ENCODE measurements around the gene TMEM208. TPM values are rescaled to one million over a fixed set of nuclear protein-coding genes. Genes with fewer than 3 reads are reported as not detected.
A peak's percentile ranks its signal among the peaks of the same experiment; 100 is the strongest.

TMEM208 gene
- total RNA-seq, 6 experiments from 2014 or later, result 50.9 to 67.8 (median 58.4) TPM

DNA sequence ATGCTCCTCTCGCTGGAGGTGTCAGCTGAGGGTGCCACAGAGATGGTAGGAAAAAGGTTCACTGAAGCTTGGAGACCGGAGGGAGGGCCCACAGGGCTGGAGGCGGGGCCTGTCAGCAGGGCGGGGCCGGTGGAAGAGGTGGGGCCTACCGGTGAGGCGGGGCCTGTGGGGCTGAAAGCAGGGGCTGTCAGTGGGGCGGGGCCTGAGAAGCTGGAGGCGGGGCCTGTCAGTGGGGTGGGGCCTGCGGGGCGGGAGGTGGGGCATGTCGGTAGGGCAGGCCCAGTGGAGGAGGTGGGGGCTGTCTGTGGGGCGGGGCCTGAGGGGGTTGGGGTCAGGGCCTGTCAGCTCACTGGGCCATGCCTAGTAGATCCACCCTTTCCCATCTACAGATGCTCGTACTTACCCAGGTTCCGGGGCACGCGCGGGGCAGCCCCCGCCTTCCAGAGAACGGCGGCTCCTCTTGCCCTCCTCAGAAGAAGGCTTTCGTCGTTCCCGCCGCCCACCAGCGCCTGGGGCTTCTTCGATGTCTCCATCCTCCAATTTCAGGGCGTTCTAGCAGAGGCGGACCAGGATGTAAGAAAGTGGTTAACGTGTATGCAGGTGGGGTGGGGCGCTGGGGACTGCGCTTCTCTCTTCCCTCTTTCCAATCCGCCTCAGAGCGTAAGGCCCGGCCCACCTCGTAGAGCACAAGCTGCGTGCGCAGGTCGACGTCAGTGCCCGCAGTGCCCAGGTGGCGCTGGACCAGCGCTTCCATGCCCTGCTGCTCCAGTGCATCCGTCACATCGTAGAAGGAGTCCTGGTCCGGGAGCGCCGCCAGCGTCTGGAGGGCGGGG, 9.8 kb downstream of the TMEM208 start:
- peaks cover 5% of the 10 kb centered on the region for H3K27me3 Mint-ChIP-seq (ENCODE audit: insufficient read depth)
- peak overlapping the region; percentile 61; the same call in 1 of the 2 replicates for H3K27ac Mint-ChIP-seq
- peaks cover 38% of the 10 kb centered on the region for H3K36me3 Mint-ChIP-seq (ENCODE audit: low read depth)
- peak; percentile 42 for DNase-seq
- H3K9me3 Mint-ChIP-seq, result no peaks in the 10 kb centered on the region
- H3K4me1 Mint-ChIP-seq (ENCODE audit: low read depth), result peaks cover 24% of the 10 kb centered on the region
- TF ChIP-seq, protein P1, sequence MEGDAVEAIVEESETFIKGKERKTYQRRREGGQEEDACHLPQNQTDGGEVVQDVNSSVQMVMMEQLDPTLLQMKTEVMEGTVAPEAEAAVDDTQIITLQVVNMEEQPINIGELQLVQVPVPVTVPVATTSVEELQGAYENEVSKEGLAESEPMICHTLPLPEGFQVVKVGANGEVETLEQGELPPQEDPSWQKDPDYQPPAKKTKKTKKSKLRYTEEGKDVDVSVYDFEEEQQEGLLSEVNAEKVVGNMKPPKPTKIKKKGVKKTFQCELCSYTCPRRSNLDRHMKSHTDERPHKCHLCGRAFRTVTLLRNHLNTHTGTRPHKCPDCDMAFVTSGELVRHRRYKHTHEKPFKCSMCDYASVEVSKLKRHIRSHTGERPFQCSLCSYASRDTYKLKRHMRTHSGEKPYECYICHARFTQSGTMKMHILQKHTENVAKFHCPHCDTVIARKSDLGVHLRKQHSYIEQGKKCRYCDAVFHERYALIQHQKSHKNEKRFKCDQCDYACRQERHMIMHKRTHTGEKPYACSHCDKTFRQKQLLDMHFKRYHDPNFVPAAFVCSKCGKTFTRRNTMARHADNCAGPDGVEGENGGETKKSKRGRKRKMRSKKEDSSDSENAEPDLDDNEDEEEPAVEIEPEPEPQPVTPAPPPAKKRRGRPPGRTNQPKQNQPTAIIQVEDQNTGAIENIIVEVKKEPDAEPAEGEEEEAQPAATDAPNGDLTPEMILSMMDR (IDR thresholded peaks at IDR 0.05), result no peak
- H3K4me3 Mint-ChIP-seq, result no peak overlapping the region

DNA sequence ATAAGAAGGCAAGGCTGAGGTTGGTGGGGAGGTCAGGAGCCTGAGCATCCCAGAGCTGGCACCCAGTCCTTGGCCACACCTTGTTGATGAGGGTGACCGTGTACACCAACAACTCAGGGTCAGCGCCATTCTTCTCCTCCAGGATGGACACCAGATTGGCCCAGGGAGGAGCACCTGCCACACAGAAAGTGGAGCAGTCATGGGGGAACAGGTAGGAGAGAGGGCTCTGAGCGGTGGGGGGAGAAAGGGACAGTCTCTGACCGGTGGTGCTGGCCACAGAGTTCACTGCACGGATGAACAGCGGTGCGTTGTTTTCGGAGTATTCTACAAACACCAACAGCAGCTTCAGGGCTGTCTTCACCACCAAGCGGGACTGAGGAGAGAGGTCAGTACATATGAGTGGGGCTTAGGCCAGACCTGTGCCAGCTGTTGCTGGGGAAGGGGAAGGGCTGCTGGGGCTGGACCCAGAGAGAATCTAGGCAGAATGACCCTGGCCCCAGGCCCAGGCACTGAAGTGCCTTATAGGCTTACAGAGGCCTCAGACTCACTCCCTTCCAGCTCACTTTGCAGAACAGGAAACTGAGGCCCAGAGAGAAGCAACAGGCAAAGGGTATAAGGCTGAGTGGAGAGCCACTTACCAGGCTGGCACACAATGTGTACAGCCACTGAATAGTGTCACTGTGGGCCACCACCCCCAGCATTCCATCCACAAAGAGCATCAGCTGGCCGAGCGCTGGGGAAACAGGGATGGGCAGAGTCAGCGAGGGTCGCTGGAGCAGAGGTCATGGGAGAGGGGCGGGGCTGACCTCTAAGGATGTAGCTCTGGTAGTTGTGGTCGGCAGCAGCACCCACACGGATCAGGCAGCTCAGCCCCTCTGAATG, 10.7 kb downstream of the TMEM208 start:
- Mint-ChIP-seq H3K27ac (peak overlapping the region; percentile 9; the same call in 1 of the 2 replicates), H3K4me3 (no peak overlapping the region), H3K4me1 (ENCODE audit: low read depth) (peaks cover 30% of the 10 kb centered on the region), H3K36me3 (ENCODE audit: low read depth) (peaks cover 38% of the 10 kb centered on the region), H3K9me3 (no peaks in the 10 kb centered on the region), H3K27me3 (ENCODE audit: insufficient read depth) (peaks cover 5% of the 10 kb centered on the region)
- no peak for DNase-seq
- TF ChIP-seq, protein P1 (IDR thresholded peaks at IDR 0.05), result no peak

DNA sequence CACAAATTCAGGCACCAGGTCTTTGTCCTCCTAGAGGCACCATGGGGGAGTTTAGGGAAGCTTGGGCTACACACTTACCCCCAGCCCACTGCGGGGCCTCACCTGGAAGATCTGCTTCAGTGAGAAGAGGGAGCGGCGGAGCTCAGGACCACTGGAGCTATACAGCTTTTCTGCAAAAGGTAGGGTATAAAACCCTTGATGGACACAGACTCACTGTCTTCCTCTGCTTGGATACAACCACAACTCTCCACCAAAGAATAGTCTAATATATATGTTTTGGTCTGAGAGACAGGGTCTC, 11.3 kb downstream of the TMEM208 start:
- no peak overlapping the region for H3K4me3 Mint-ChIP-seq

DNA sequence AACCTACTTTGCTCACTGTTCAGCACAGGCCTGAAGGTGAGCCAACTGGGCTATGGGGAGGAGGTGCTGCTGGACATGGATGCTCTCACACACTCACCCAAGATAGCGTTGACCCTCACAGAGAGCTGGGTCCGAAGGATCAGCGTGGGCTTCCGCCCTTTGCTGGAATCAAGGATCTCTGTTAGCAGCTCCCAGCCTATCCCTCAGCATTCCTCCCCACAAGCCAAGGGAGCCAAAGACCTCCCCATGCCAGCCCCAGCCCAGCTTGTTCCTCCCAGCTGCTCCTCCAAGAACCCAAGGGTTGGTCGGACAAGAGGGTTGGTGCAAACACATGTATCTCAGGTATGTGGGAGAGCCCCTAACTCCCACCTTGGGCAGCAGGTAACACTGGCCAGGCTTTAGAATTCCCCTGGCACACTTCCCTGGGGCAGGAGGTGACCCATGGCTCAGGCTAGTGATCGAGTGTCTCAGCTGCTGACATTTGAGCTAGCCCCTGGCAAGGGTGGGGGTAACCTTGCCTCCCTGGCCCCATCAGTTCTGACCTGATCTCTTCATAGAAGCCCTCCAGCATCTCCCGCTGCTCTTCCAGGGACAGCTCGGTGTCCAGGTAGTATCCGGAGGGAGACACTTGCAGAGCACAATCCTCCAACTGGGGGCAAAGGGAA, 12.0 kb downstream of the TMEM208 start:
- Mint-ChIP-seq H3K27ac (peak overlapping the region; percentile 45; the same call in 1 of the 2 replicates), H3K4me1 (ENCODE audit: low read depth) (peaks cover 41% of the 10 kb centered on the region), H3K36me3 (ENCODE audit: low read depth) (peaks cover 33% of the 10 kb centered on the region)

More for the DNA sequence above, 11.3 kb downstream of the TMEM208 start:
- peaks cover 37% of the 10 kb centered on the region for H3K36me3 Mint-ChIP-seq (ENCODE audit: low read depth)
- peaks cover 34% of the 10 kb centered on the region for H3K4me1 Mint-ChIP-seq (ENCODE audit: low read depth)
- TF ChIP-seq, protein P1 (IDR thresholded peaks at IDR 0.05), result no peak
- H3K27ac Mint-ChIP-seq, result peak overlapping the region; percentile 9; the same call in 1 of the 2 replicates
- no peak for DNase-seq
- H3K27me3 Mint-ChIP-seq (ENCODE audit: insufficient read depth), result peaks cover 5% of the 10 kb centered on the region
- no peaks in the 10 kb centered on the region for H3K9me3 Mint-ChIP-seq

DNA sequence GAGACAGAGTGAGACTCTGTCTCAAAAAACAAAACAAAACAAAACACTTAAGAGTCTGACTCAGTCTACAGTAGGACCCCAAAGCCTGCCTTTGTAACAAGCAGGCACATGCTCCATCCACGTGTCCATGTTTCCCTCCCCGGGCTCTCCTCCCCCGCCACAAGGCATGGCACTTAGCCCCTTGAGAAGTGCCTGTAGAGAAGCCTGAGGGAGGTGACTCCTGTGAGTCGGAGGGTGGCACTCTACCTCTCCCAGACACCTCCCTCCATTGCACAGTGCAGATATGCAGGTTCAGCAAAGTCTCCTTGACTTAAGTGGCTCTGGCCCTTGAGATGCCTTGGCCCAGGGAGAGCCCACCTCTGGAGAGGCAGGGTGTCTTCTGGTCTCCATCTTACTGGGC, 13.6 kb downstream of the TMEM208 start:
- Mint-ChIP-seq H3K36me3 (ENCODE audit: low read depth) (peaks cover 27% of the 10 kb centered on the region), H3K4me1 (ENCODE audit: low read depth) (peaks cover 56% of the 10 kb centered on the region), H3K9me3 (no peaks in the 10 kb centered on the region), H3K4me3 (peak overlapping the region; percentile 56), H3K27me3 (ENCODE audit: insufficient read depth) (peaks cover 6% of the 10 kb centered on the region), H3K27ac (peak overlapping the region; percentile 99)
- TF ChIP-seq, protein P1 (IDR thresholded peaks at IDR 0.05), result no peak
- DNase-seq, result peak; percentile 37

More for the DNA sequence above, 12.0 kb downstream of the TMEM208 start:
- H3K27me3 Mint-ChIP-seq (ENCODE audit: insufficient read depth), result peaks cover 5% of the 10 kb centered on the region
- H3K9me3 Mint-ChIP-seq, result no peaks in the 10 kb centered on the region
- DNase-seq, result no peak
- no peak overlapping the region for H3K4me3 Mint-ChIP-seq
- TF ChIP-seq, protein P1 (IDR thresholded peaks at IDR 0.05), result no peak

All from HFFc6 (cell line).